HepG2 (cell line): ENCODE measurements around the gene ZMYND10. TPM values are rescaled to one million over a fixed set of nuclear protein-coding genes. Genes with fewer than 3 reads are reported as not detected.

Experiments
- FOXA3 ChIP-seq: IDR thresholded peaks from 2 replicates; pipeline ENCODE4 v1.6.1; 2016; ENCODE audit warnings: missing genetic modification reagents, missing compliant biosample characterization
- HCFC1 ChIP-seq: fragments of 150-350 bp; IDR thresholded peaks from 2 replicates; pipeline ENCODE4 v1.6.1; 2014; ENCODE audit warnings: low read depth, low read length
- HDAC1 ChIP-seq: sonication (generic); formaldehyde crosslinking; IDR thresholded peaks from 2 replicates; pipeline ENCODE4 v1.5.1; 2020; ENCODE audit warnings: mild to moderate bottlenecking, missing genetic modification reagents
- MAFF ChIP-seq: IDR thresholded peaks from 2 replicates; pipeline ENCODE4 v1.6.1; 2011; ENCODE audit warnings: low read depth, low read length, improper control_type of control experiment
- RBM39 ChIP-seq: fragments of 200-400 bp; formaldehyde crosslinking; IDR thresholded peaks from one replicate; pipeline ENCODE4 v1.6.1; 2018; ENCODE audit warnings: antibody characterized with exemption, mild to moderate bottlenecking, low read depth, low read length; ENCODE audit not compliant: poor library complexity, severe bottlenecking
- RFX1 ChIP-seq: fragments of 450-650 bp; IDR thresholded peaks from 2 replicates; pipeline ENCODE4 v1.6.1; 2017
- TAF15 ChIP-seq: fragments of 200-400 bp; formaldehyde crosslinking; IDR thresholded peaks from one replicate; pipeline ENCODE4 v1.6.1; 2018; ENCODE audit warnings: mild to moderate bottlenecking, low read depth, low read length; ENCODE audit not compliant: poor library complexity, severe bottlenecking
- ZFP36L2 ChIP-seq: sonication (generic); formaldehyde crosslinking; IDR thresholded peaks from 2 replicates; pipeline ENCODE4 v1.4.0; 2020; ENCODE audit warnings: missing genetic modification reagents
- ZKSCAN8 ChIP-seq: IDR thresholded peaks from 2 replicates; pipeline ENCODE4 v1.6.1; 2016; ENCODE audit warnings: borderline replicate concordance, missing genetic modification reagents, missing compliant biosample characterization
- ZNF317 ChIP-seq: sonication (generic); formaldehyde crosslinking; IDR thresholded peaks from 2 replicates; pipeline ENCODE4 v1.5.0; 2020; ENCODE audit warnings: mild to moderate bottlenecking, missing genetic modification reagents
- ZNF605 ChIP-seq: sonication (generic); formaldehyde crosslinking; IDR thresholded peaks from 2 replicates; pipeline ENCODE4 v1.8.0; 2022; ENCODE audit warnings: mild to moderate bottlenecking, missing genetic modification reagents
- ZNF790 ChIP-seq: sonication (generic); formaldehyde crosslinking; IDR thresholded peaks from 2 replicates; pipeline ENCODE4 v1.8.0; 2022; ENCODE audit warnings: missing genetic modification reagents, mild to moderate bottlenecking, borderline replicate concordance
- polyA plus RNA-seq, 8 experiments: library from polyadenylated mRNA; depleted of rRNA in 3 of 8; stranded (reverse) in 7 of 8; unstranded in 1 of 8; fragments of >200 nt; fragmentation: Illumina TruSeq in 4 of 8; extraction: Trizol in 4 of 8; gene quantifications; 2 replicates each; pipeline versions ENCODE4 v1.2.1 to v1.2.3, GENCODE V29; 2011 to 2016; ENCODE audit warnings: low read depth in 4 of 8, missing spikeins in 1 of 8, mixed read lengths in 1 of 8; ENCODE audit not compliant: insufficient read depth in 1 of 8
- total RNA-seq, 5 experiments: library from RNA; depleted of rRNA; stranded (reverse); fragments of >200 nt; fragmentation: Illumina TruSeq; extraction: Trizol; gene quantifications; 2 replicates each; pipeline ENCODE4 v1.2.3, GENCODE V29; 2016; ENCODE audit warnings: low read depth in 1 of 5
- TF ChIP-seq, protein P1 (sequence below): sonication (generic); formaldehyde crosslinking; IDR thresholded peaks from 2 replicates; pipeline ENCODE4 v1.9.0; 2021; ENCODE audit warnings: missing genetic modification reagents, borderline replicate concordance
- TF ChIP-seq, protein P2 (sequence below): sonication (generic); formaldehyde crosslinking; IDR thresholded peaks from 2 replicates; pipeline ENCODE4 v1.5.1; 2020; ENCODE audit warnings: missing genetic modification reagents, mild to moderate bottlenecking, borderline replicate concordance
- TF ChIP-seq, protein P3 (sequence below): sonication (generic); formaldehyde crosslinking; IDR thresholded peaks from 2 replicates; pipeline ENCODE4 v1.5.0; 2020; ENCODE audit warnings: mild to moderate bottlenecking, missing genetic modification reagents
- TF ChIP-seq, protein P4 (sequence below): sonication (generic); formaldehyde crosslinking; IDR thresholded peaks from 2 replicates; pipeline ENCODE4 v1.5.1; 2020; ENCODE audit warnings: mild to moderate bottlenecking, missing genetic modification reagents, borderline replicate concordance
- TF ChIP-seq, protein P5 (sequence below): sonication (generic); formaldehyde crosslinking; IDR thresholded peaks from 2 replicates; pipeline ENCODE4 v1.4.0; 2020; ENCODE audit warnings: missing genetic modification reagents

ZMYND10 gene
- total and polyA plus RNA-seq, 2 of the 13 experiments (the other 11 are each of a cell fraction or from before 2014, with no cell fraction given), result 0.60 to 0.74 TPM

- TF ChIP-seq, protein P1, sequence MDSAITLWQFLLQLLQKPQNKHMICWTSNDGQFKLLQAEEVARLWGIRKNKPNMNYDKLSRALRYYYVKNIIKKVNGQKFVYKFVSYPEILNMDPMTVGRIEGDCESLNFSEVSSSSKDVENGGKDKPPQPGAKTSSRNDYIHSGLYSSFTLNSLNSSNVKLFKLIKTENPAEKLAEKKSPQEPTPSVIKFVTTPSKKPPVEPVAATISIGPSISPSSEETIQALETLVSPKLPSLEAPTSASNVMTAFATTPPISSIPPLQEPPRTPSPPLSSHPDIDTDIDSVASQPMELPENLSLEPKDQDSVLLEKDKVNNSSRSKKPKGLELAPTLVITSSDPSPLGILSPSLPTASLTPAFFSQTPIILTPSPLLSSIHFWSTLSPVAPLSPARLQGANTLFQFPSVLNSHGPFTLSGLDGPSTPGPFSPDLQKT (CRISPR knock-in tag), result no peak
- TF ChIP-seq, protein P2, sequence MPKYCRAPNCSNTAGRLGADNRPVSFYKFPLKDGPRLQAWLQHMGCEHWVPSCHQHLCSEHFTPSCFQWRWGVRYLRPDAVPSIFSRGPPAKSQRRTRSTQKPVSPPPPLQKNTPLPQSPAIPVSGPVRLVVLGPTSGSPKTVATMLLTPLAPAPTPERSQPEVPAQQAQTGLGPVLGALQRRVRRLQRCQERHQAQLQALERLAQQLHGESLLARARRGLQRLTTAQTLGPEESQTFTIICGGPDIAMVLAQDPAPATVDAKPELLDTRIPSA (CRISPR knock-in tag), result no peak
- TF ChIP-seq RBM39, result no peak
- peak; percentile 52; the same call in 1 of the 2 replicates for TF ChIP-seq HCFC1
- TF ChIP-seq ZFP36L2 (CRISPR knock-in tag), result no peak
- TF ChIP-seq MAFF, result no peak
- TF ChIP-seq ZNF605 (CRISPR knock-in tag), result peak; percentile 75
- no peak for TF ChIP-seq ZNF317
- no peak; the same call in 1 of the 2 replicates for TF ChIP-seq ZKSCAN8
- 0 out of 2 replicates have a peak, but pooled peaks have one; percentile 47 for TF ChIP-seq ZNF790
- TF ChIP-seq, protein P3, sequence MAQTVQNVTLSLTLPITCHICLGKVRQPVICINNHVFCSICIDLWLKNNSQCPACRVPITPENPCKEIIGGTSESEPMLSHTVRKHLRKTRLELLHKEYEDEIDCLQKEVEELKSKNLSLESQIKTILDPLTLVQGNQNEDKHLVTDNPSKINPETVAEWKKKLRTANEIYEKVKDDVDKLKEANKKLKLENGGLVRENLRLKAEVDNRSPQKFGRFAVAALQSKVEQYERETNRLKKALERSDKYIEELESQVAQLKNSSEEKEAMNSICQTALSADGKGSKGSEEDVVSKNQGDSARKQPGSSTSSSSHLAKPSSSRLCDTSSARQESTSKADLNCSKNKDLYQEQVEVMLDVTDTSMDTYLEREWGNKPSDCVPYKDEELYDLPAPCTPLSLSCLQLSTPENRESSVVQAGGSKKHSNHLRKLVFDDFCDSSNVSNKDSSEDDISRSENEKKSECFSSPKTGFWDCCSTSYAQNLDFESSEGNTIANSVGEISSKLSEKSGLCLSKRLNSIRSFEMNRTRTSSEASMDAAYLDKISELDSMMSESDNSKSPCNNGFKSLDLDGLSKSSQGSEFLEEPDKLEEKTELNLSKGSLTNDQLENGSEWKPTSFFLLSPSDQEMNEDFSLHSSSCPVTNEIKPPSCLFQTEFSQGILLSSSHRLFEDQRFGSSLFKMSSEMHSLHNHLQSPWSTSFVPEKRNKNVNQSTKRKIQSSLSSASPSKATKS, result no peak
- peak; percentile 95 for TF ChIP-seq HDAC1 (CRISPR knock-in tag)
- TF ChIP-seq, protein P4, sequence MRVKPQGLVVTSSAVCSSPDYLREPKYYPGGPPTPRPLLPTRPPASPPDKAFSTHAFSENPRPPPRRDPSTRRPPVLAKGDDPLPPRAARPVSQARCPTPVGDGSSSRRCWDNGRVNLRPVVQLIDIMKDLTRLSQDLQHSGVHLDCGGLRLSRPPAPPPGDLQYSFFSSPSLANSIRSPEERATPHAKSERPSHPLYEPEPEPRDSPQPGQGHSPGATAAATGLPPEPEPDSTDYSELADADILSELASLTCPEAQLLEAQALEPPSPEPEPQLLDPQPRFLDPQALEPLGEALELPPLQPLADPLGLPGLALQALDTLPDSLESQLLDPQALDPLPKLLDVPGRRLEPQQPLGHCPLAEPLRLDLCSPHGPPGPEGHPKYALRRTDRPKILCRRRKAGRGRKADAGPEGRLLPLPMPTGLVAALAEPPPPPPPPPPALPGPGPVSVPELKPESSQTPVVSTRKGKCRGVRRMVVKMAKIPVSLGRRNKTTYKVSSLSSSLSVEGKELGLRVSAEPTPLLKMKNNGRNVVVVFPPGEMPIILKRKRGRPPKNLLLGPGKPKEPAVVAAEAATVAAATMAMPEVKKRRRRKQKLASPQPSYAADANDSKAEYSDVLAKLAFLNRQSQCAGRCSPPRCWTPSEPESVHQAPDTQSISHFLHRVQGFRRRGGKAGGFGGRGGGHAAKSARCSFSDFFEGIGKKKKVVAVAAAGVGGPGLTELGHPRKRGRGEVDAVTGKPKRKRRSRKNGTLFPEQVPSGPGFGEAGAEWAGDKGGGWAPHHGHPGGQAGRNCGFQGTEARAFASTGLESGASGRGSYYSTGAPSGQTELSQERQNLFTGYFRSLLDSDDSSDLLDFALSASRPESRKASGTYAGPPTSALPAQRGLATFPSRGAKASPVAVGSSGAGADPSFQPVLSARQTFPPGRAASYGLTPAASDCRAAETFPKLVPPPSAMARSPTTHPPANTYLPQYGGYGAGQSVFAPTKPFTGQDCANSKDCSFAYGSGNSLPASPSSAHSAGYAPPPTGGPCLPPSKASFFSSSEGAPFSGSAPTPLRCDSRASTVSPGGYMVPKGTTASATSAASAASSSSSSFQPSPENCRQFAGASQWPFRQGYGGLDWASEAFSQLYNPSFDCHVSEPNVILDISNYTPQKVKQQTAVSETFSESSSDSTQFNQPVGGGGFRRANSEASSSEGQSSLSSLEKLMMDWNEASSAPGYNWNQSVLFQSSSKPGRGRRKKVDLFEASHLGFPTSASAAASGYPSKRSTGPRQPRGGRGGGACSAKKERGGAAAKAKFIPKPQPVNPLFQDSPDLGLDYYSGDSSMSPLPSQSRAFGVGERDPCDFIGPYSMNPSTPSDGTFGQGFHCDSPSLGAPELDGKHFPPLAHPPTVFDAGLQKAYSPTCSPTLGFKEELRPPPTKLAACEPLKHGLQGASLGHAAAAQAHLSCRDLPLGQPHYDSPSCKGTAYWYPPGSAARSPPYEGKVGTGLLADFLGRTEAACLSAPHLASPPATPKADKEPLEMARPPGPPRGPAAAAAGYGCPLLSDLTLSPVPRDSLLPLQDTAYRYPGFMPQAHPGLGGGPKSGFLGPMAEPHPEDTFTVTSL (CRISPR knock-in tag), result no peak
- no peak for TF ChIP-seq TAF15
- TF ChIP-seq, protein P5, sequence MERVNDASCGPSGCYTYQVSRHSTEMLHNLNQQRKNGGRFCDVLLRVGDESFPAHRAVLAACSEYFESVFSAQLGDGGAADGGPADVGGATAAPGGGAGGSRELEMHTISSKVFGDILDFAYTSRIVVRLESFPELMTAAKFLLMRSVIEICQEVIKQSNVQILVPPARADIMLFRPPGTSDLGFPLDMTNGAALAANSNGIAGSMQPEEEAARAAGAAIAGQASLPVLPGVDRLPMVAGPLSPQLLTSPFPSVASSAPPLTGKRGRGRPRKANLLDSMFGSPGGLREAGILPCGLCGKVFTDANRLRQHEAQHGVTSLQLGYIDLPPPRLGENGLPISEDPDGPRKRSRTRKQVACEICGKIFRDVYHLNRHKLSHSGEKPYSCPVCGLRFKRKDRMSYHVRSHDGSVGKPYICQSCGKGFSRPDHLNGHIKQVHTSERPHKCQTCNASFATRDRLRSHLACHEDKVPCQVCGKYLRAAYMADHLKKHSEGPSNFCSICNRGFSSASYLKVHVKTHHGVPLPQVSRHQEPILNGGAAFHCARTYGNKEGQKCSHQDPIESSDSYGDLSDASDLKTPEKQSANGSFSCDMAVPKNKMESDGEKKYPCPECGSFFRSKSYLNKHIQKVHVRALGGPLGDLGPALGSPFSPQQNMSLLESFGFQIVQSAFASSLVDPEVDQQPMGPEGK (CRISPR knock-in tag), result 0 out of 2 replicates have a peak, but pooled peaks have one; percentile 9
- peak; percentile 20; the same call in 1 of the 2 replicates for TF ChIP-seq FOXA3 (CRISPR knock-in tag)
- no peak; the same call in 1 of the 2 replicates for TF ChIP-seq RFX1
Measured at GRCh38 chr3:50327943-50328691, 17.4 kb downstream of the ZMYND10 start, which contains the start of gene TUSC2 (continued).
